Erythroblast (primary cell): ENCODE measurements around the gene C1QTNF12.
"Not testable (repeated sequence)": the region's sequence is repeated elsewhere in the genome, so short reads cannot be mapped to it uniquely, and the experiment has no call there.

ENCODE experiments used
- DNase-seq, 2 experiments: peaks; one replicate each; lab custom pipeline; 2025; lab: John Stamatoyannopoulos, UW
- GATA1 ChIP-seq: IDR thresholded peaks from 2 replicates; pipeline ENCODE4 v1.6.1; 2011; ENCODE audit warnings: low read depth, mild to moderate bottlenecking, control low read depth, low read length, moderate library complexity
- POLR2A ChIP-seq: IDR thresholded peaks from 2 replicates; pipeline ENCODE4 v1.6.1; 2011; ENCODE audit warnings: mild to moderate bottlenecking, low read length

The C1QTNF12 gene

GRCh38 chr1:1197188-1197500 is 49.4 kb downstream of the C1QTNF12 start:
- no peak for DNase-seq
- TF ChIP-seq POLR2A, result no peak
- no peak for TF ChIP-seq GATA1

- DNase-seq, result no peak
- no peak for TF ChIP-seq POLR2A
- TF ChIP-seq GATA1, result no peak
Measured at GRCh38 chr1:1196431-1197187, 49.9 kb downstream of the C1QTNF12 start.

GRCh38 chr1:1195726-1196125 is 50.8 kb downstream of the C1QTNF12 start:
- DNase-seq, result not testable (repeated sequence)

GRCh38 chr1:1194723-1195122 is 51.8 kb downstream of the C1QTNF12 start:
- TF ChIP-seq POLR2A (no peak), GATA1 (no peak)
- no peak for DNase-seq
